Thyroid gland (tissue), 4 donors: ENCODE measurements around the gene SLC35E2B. TPM values are rescaled to one million over a fixed set of nuclear protein-coding genes. Genes with fewer than 3 reads are reported as not detected.
A peak's percentile ranks its signal among the peaks of the same experiment; 100 is the strongest.
"Not testable (repeated sequence)": the region's sequence is repeated elsewhere in the genome, so short reads cannot be mapped to it uniquely, and the experiment has no call there.

Source experiments
- DNase-seq, 2 donors: peaks; one replicate each; pipeline ENCODE4 v3.0.0-alpha.2; 2019
- H3K27ac ChIP-seq, 3 donors: fragments of 200-600 bp; sonication (generic); 1 replicate in 2 of 3; 2 replicates in 1 of 3; pipeline ENCODE4 v1.5.1; 2016 to 2019; ENCODE audit warnings: mild to moderate bottlenecking in 1 of 3, moderate library complexity in 1 of 3
- H3K27me3 ChIP-seq: fragments of 200-600 bp; sonication (generic); one replicate; pipeline ENCODE4 v1.5.1; 2019
- H3K36me3 ChIP-seq, 2 donors: fragments of 200-600 bp; sonication (generic); one replicate each; pipeline ENCODE4 v1.5.1; 2016 to 2019
- H3K4me1 ChIP-seq, 2 donors: fragments of 200-600 bp; sonication (generic); one replicate each; pipeline ENCODE4 v1.5.1; 2017 to 2019
- H3K4me3 ChIP-seq, 3 donors: fragments of 200-600 bp; sonication (generic); replicated peaks in 1 of 3; 1 replicate in 2 of 3; 2 replicates in 1 of 3; pipeline ENCODE4 v1.5.1; 2016; ENCODE audit warnings: mild to moderate bottlenecking in 1 of 3
- H3K9me3 ChIP-seq: fragments of 200-600 bp; sonication (generic); one replicate; pipeline ENCODE4 v1.5.1; 2017
- POLR2A ChIP-seq, 2 donors: fragments of 450-650 bp; IDR thresholded peaks; one replicate each; pipeline ENCODE4 v1.6.1; 2017; ENCODE audit warnings: antibody characterized with exemption in 2 of 2, mild to moderate bottlenecking in 2 of 2, moderate library complexity in 1 of 2
- WGBS, 2 donors: methylation state at CpG; one replicate each; pipeline ENCODE4 v1.1.5; 2017; 5-methylcytosine and 5-hydroxymethylcytosine counted together
- intact Hi-C: fragments of 100-400 bp; cut with DNase I; formaldehyde crosslinking; loops from one replicate; pipeline ENCODE4 v1.15.1; 2023
- total RNA-seq, 4 donors: library from RNA; depleted of rRNA; stranded (reverse); fragments of >200 nt; gene quantifications; one replicate each; pipeline ENCODE4 v1.2.3, GENCODE V29; 2016
- TF ChIP-seq, protein P1 (sequence below), 6 experiments: fragments of 200-600 bp in 3 of 6; fragments of 450-650 bp in 3 of 6; sonication (generic) in 3 of 6; IDR thresholded peaks; one replicate each; pipeline ENCODE4 v1.5.1; 2016 to 2019; ENCODE audit warnings: antibody characterized with exemption in 6 of 6, mild to moderate bottlenecking in 2 of 6, inconsistent platforms in 1 of 6, moderate library complexity in 1 of 6

SLC35E2B gene
- total RNA-seq, 4 donors from 2014 or later, result 35.5 to 85.1 (median 50.2) TPM

DNA sequence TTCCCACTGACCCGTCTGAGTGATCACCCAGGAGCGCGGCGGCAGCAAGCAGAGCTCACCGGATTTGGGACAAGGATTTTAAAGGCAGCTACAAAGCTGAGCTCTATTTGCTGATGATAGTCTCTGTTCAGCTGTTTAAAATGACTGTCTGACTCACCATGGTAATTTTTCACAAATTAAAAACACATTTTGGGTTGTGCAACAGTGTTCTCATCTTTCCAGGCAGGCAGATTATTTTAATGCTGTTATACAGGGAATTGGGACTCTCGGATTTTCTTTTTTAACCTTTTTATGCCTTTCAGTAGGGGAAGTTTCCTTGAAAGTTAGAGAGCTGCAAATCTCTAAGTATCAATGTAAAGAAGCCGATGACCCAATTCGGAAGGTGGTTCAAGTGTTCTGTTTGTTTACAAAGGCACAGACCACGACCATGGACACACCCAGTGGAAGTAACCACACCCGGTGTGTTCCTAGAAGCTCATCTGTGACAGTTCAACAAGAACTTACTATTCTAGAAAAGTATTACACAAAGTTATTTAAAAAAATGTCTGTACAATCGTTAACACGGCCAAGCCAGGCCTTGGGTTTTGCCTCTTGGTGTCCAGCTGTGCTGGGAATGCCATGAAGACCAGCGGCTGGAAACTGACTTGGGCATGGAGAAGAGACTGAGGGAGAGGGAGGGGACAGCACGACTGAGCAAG lies 35.9 kb upstream of the SLC35E2B start:
- Histone ChIP-seq H3K36me3 (peaks cover 11% of the 10 kb centered on the region in 2 donors), H3K27ac (peak overlapping the region in 1 of 3 donors; percentile 30)
- DNase-seq, intact Hi-C loops, H3K9me3 ChIP-seq, H3K27me3 ChIP-seq, H3K4me3 ChIP-seq, H3K4me1 ChIP-seq: not testable (repeated sequence)
- 52 to 65% methylated on average over 6 to 10 of the region's 14 CpGs for WGBS, 2 donors

- H3K36me3 ChIP-seq, DNase-seq, H3K27me3 ChIP-seq, H3K27ac ChIP-seq, H3K4me1 ChIP-seq, intact Hi-C loops, H3K4me3 ChIP-seq, H3K9me3 ChIP-seq: not testable (repeated sequence)
- 88 to 93% methylated on average over 11 of the region's 12 CpGs for WGBS, 2 donors
These were observed 34.6 kb upstream of the SLC35E2B start for GRCh38 chr1:1727131-1727651.

- H3K27me3 ChIP-seq, H3K9me3 ChIP-seq, H3K4me3 ChIP-seq, H3K36me3 ChIP-seq, H3K27ac ChIP-seq, DNase-seq, H3K4me1 ChIP-seq, intact Hi-C loops: not testable (repeated sequence)
- WGBS, 2 donors, result 92 to 95% methylated on average over 17 of the region's 17 CpGs
These were observed 33.5 kb upstream of the SLC35E2B start for GRCh38 chr1:1726088-1726487.

DNA sequence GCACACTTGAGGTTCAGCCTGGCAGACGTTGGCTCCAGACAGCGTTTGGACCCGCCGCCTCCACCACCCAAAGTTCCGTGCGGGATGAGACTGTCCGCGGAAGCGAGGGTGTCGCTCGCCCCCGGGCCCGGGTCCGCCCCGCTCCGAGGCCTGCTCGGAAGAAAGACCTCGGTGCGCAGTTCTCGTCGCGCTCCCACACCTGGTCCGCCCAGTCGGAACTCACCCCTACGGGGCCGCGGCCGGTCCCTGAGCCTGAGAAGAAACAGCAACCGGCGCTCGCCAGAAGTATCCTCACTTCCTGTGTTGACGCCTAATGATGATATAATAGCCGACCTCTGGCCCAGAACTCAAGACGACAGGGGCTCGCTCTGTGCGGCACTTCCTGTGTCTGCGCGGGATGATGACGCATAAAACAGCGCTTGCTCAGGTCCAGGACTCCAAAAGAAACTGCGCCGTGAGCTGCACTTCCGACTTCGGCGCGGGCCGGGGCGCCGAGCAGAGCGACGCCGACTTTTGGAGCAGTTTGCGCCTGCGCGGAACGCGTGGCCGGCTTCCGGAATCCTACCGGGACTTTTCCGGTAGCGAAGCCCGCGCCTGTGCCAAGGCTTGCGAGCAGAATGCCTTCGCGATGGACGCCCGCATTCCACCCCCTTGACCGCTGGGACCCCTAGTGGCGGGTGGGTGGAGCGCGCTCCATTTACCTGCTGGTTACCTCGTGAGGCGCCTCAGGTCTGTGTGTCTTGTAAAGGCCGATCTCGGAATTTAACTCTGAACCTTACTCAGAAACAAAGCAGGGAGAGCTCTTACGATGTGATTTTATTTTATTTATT lies 31.7 kb upstream of the SLC35E2B start, which contains the start of gene CDK11A:
Gene CDK11A (minus strand): TSS at position 323 of the 830 bp plus-strand sequence. CDS start 1,539 bp downstream, outside the sequence.
- Histone ChIP-seq H3K27ac (peak within 1 kb of the TSS; percentile 29 to 74 (median 73)), H3K4me3 (peak within 1 kb of the TSS; percentile 1 to 59 (median 33))
- intact Hi-C loops, H3K27me3 ChIP-seq, H3K36me3 ChIP-seq, H3K4me1 ChIP-seq, H3K9me3 ChIP-seq: not testable (repeated sequence)
- DNase-seq, result peak; percentile 98 to 99
- WGBS, 2 donors, result 0% methylated on average over 6 to 24 of the region's 78 CpGs
- TF ChIP-seq POLR2A (IDR thresholded peaks at IDR 0.05), result peak in 1 of 2 donors; percentile 74
- TF ChIP-seq, protein P1, sequence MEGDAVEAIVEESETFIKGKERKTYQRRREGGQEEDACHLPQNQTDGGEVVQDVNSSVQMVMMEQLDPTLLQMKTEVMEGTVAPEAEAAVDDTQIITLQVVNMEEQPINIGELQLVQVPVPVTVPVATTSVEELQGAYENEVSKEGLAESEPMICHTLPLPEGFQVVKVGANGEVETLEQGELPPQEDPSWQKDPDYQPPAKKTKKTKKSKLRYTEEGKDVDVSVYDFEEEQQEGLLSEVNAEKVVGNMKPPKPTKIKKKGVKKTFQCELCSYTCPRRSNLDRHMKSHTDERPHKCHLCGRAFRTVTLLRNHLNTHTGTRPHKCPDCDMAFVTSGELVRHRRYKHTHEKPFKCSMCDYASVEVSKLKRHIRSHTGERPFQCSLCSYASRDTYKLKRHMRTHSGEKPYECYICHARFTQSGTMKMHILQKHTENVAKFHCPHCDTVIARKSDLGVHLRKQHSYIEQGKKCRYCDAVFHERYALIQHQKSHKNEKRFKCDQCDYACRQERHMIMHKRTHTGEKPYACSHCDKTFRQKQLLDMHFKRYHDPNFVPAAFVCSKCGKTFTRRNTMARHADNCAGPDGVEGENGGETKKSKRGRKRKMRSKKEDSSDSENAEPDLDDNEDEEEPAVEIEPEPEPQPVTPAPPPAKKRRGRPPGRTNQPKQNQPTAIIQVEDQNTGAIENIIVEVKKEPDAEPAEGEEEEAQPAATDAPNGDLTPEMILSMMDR (IDR thresholded peaks at IDR 0.05), result peak in 4 of 6 experiments; percentile 20 to 55 (median 30)

DNA sequence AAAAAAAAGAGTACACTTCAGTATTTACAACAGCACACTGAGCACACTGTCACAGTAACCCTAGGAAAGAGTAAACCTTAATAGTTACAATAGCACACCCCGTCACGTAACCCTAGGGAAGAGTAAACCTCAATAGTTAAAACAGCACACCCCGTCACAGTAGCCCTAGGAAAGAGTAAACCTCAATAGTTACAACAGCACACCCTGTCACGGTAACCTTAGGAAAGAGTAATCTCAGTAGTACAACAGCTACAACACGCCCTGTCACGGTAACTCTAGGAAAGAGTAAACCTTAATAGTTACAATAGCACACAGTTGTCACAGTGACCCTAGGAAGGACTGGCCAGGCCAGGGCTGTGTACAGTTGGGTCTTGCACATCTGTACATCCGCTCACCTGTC lies 28.6 kb upstream of the SLC35E2B start:
- no peak for DNase-seq
- peaks cover 0 to 5% of the 10 kb centered on the region in 2 donors for H3K36me3 ChIP-seq
- intact Hi-C loops, result no loop called here
- 77 to 81% methylated on average over 7 of the region's 7 CpGs for whole genome bisulfite sequencing, 2 donors
- no peaks in the 10 kb centered on the region for H3K4me1 ChIP-seq
- H3K27ac ChIP-seq, result no peak overlapping the region
- no peak overlapping the region for H3K4me3 ChIP-seq
- TF ChIP-seq POLR2A (IDR thresholded peaks at IDR 0.05), result no peak
- TF ChIP-seq, protein P1 (IDR thresholded peaks at IDR 0.05), result no peak
- no peaks in the 10 kb centered on the region for H3K9me3 ChIP-seq
- H3K27me3 ChIP-seq, result no peaks in the 10 kb centered on the region

DNA sequence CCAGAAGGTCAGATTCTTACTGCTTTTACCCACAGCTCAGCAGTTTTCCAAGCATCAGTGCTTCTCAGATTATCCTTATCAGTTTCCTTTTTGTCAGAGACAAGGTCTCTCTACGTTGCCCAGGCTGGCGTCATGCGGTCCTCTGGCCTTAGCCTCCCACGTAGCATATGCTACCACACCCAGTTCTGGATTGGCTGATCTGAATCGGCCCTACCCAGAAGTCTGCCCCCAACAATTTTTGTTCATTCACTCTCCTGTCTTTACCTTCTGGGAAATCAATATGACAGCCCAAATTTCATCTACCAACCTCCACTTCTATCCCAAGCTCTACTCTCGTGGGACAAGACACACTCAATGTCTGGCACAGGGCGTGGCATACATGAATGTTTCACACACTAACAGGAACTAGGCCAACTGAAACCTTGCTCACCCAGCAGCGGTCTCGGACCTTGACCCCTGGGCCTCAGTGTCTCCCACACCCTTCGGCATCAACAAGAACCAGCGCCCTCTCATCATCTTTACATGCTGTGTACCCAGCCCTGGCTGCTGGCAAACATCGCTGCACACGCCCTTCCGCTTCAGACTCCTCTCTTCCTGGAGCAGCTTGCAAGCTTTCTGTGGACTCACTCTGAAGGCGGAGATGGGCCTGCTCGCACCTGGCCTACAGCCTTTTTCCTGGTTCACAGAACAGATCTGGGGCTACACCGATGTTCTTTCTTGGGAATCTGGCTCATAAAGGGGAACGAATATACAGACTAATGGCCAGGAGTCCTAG lies 22.7 kb upstream of the SLC35E2B start:
- H3K4me1 ChIP-seq, H3K36me3 ChIP-seq, H3K9me3 ChIP-seq, DNase-seq, H3K27me3 ChIP-seq, intact Hi-C loops, H3K27ac ChIP-seq, H3K4me3 ChIP-seq: not testable (repeated sequence)
- 94 to 99% methylated on average over 8 to 11 of the region's 18 CpGs for WGBS, 2 donors

DNA sequence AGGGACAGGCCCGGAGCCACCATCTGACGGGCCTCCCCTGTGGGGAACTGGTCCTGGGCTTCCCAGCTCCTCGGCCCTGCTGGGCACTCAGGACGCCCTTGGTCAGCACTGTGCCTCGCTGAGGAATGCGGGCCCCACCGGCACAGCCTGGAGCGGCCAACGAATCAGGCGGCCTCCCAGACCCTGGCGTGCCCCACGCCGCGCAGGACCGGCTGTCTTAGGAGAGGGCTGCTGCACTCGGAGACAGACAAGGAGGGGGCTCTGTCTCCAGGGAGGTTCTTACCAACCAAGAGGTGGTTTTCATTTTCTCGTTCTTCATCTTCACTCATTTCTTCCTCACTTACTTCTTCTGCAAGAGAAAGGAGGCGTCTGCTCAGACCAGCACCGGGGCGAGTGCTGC lies 15.3 kb upstream of the SLC35E2B start:
- H3K27ac ChIP-seq, H3K4me1 ChIP-seq, H3K4me3 ChIP-seq, H3K27me3 ChIP-seq, H3K9me3 ChIP-seq, intact Hi-C loops, DNase-seq: not testable (repeated sequence)
- H3K36me3 ChIP-seq, result peaks cover 10 to 17% of the 10 kb centered on the region in 2 donors
- no CpG with 5 or more reads among the region's 20 CpGs for WGBS, 2 donors

DNA sequence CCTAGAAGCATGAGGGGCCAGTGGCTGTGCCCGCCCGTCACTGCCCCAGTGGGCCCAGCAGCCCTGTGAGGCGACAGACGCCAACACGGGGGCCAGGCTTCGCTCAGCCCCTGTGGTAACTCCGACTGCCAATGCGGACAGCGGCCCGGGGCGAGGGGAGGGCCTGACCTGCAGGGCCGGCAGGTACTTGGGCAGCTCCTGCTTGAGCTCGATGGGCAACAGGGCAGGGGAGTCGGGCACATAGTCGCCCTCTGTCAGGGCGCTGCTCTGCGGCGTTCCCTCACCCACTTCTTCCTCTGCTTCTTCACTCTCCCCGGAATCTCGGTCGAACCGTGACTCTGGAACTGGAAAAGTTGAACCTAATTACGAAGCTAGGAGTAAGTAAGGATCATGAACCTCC lies 14.6 kb upstream of the SLC35E2B start:
- H3K27ac ChIP-seq, DNase-seq, H3K9me3 ChIP-seq, H3K4me3 ChIP-seq, intact Hi-C loops, H3K27me3 ChIP-seq, H3K4me1 ChIP-seq: not testable (repeated sequence)
- 93% methylated on average over 3 of the region's 23 CpGs; no CpG with 5 or more reads in 1 of the 2 donors for WGBS, 2 donors
- H3K36me3 ChIP-seq, result peaks cover 10 to 17% of the 10 kb centered on the region in 2 donors

- H3K4me1 ChIP-seq, H3K27ac ChIP-seq, H3K4me3 ChIP-seq, H3K9me3 ChIP-seq, H3K27me3 ChIP-seq, intact Hi-C loops, DNase-seq: not testable (repeated sequence)
- peaks cover 10 to 17% of the 10 kb centered on the region in 2 donors for H3K36me3 ChIP-seq
- no CpG with 5 or more reads among the region's 10 CpGs for WGBS, 2 donors
These were observed 13.0 kb upstream of the SLC35E2B start for GRCh38 chr1:1705623-1706022.
